ENCODE data around the gene DLGAP3. TPM values are rescaled to one million over a fixed set of nuclear protein-coding genes. Genes with fewer than 3 reads are reported as not detected.

The DLGAP3 gene
- total and polyA plus RNA-seq, 2 donors (not counting 3 experiments of a cell fraction or from before 2014, with no cell fraction given), result 0.04 to 0.20 TPM

DNA sequence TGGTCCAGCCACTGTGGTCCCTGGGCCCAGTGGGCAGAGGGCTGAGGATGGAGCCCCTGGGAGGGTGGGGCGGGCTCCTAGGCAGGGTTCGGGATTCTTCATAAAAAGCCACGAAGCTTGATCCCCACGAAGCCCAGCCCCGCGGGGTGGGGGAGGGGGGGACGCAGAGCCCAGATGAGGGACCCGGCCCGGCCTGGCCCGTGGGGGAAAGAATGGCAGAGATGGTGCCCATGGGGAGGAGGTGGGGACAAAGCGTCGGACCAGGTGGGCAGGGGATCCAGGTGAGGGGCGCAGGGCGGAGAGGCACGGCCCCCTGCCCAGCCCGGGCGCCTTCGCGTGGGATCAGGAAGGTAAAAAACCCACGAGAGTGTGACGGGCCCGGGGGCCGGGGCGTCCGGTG lies 63.9 kb downstream of the DLGAP3 start:
- H3K9me1 ChIP-seq (replicated peaks; ENCODE audit: control insufficient read depth, extremely low read depth, insufficient read depth, low read length), result no peaks in the 10 kb centered on the region
- no peak overlapping the region for H3K27ac ChIP-seq (ENCODE audit: insufficient read depth, low read depth, low read length)
- no peaks in the 10 kb centered on the region for H4K20me1 ChIP-seq (replicated peaks; ENCODE audit: control insufficient read depth, extremely low read depth, insufficient read depth, low read length)
- ChIA-PET POLR2A (no interaction called here), CTCF (interaction anchor here (1.1 to 4.7 kb wide), 8 partner anchors 10 to 80 kb away, joined by 3 to 59 read pairs (median 8); no protein-coding TSS in a partner anchor)
- H3K9ac ChIP-seq (replicated peaks; ENCODE audit: extremely low read depth, insufficient read depth, low read length), result peak overlapping the region; percentile 81
- H3K4me1 ChIP-seq (ENCODE audit: control insufficient read depth, extremely low read depth, insufficient read depth, low read length), result peaks cover 7% of the 10 kb centered on the region
- DNase-seq (ENCODE audit: low read depth, low spot score), result no peak
- dilution Hi-C loops (cut with MboI; ENCODE audit: extremely low pct_ligation_motif_present, low sequenced_read_pairs), result no loop called here
- H3K4me2 ChIP-seq (ENCODE audit: insufficient read depth, low read length), result peak overlapping the region; percentile 89
- intact Hi-C loops (cut with micrococcal nuclease), result no loop called here
- H3K9me3 ChIP-seq (replicated peaks; ENCODE audit: control insufficient read depth, insufficient read depth, low read length), result no peaks in the 10 kb centered on the region
- no peak for FAIRE-seq
- no peaks in the 10 kb centered on the region for H3K79me2 ChIP-seq (ENCODE audit: control insufficient read depth, insufficient read depth, low read length)
- no peaks in the 10 kb centered on the region for H3K36me3 ChIP-seq (ENCODE audit: control insufficient read depth in 2 of 2, extremely low read depth in 1 of 2, insufficient read depth in 2 of 2, low read length in 2 of 2)
- H3K4me3 ChIP-seq (replicated peaks in 1 of 3; ENCODE audit: insufficient read depth in 1 of 3, low read depth in 1 of 3, low read length in 3 of 3), result peak overlapping the region in 2 of 3 experiments; percentile 49 to 76
- no TSS peak for BruUV-seq (replicated peaks)
- H3K27me3 ChIP-seq (ENCODE audit: control insufficient read depth in 2 of 2, insufficient read depth in 2 of 2, low read length in 2 of 2), result peaks cover 10 to 18% of the 10 kb centered on the region in 2 experiments
- peak overlapping the region; percentile 99 for H2AFZ ChIP-seq (ENCODE audit: low read depth, low read length)
- TF ChIP-seq EZH2 (IDR thresholded peaks at IDR 0.05; ENCODE audit: borderline replicate concordance, low read depth, low read length, severe bottlenecking) (no peak), POLR2AphosphoS5 (IDR thresholded peaks at IDR 0.05; ENCODE audit: insufficient read depth, low read depth, low read length) (no peak), CTCF (IDR thresholded peaks at IDR 0.05; ENCODE audit: extremely low read depth in 1 of 2, insufficient read depth in 1 of 2, low read depth in 1 of 2, low read length in 2 of 2) (no peak), POLR2A (IDR thresholded peaks at IDR 0.05; ENCODE audit: low read depth, low read length) (no peak), MYC (IDR thresholded peaks at IDR 0.05; ENCODE audit: low read depth, low read length) (no peak), FOS (IDR thresholded peaks at IDR 0.05; ENCODE audit: borderline replicate concordance, insufficient read depth, low read length) (no peak), GATA2 (IDR thresholded peaks at IDR 0.05; ENCODE audit: insufficient read depth, insufficient read length, low read depth, low read length) (no peak), JUN (IDR thresholded peaks at IDR 0.05; ENCODE audit: borderline replicate concordance, insufficient read depth, insufficient read length, low read depth) (no peak)
- TF ChIP-seq, protein P1, sequence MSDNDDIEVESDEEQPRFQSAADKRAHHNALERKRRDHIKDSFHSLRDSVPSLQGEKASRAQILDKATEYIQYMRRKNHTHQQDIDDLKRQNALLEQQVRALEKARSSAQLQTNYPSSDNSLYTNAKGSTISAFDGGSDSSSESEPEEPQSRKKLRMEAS (IDR thresholded peaks at IDR 0.05; ENCODE audit: insufficient read depth, insufficient read length), result no peak
